GM12873 (cell line): ENCODE measurements around the gene ZNF646.

Experiments
- TF ChIP-seq, protein P1 (sequence below): IDR thresholded peaks from 2 replicates; pipeline ENCODE4 v1.5.1; 2012; ENCODE audit warnings: low read depth, mild to moderate bottlenecking, moderate library complexity, low read length, control low read depth; ENCODE audit not compliant: insufficient read depth; ENCODE audit errors: missing control alignments

Gene ZNF646

DNA sequence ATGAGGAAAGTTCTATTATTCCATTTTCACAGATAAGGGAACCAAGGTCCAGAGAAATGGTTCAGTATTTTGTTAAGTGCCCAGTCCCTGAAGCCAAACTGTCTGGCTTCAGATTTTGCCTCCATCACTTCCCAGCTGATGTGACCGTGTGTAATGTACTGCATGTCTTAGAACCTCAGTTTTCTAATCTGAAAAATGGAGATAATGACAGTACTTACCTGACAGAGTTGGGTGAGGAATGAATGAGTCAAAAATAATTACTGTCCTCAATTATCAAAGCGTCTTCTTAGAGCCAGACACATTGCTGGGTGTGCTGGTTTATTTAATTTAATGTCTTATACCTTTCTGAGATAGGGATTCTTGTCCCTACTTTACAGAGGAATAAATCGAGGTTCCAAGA is 6.9 kb upstream of the ZNF646 start:
- TF ChIP-seq, protein P1, sequence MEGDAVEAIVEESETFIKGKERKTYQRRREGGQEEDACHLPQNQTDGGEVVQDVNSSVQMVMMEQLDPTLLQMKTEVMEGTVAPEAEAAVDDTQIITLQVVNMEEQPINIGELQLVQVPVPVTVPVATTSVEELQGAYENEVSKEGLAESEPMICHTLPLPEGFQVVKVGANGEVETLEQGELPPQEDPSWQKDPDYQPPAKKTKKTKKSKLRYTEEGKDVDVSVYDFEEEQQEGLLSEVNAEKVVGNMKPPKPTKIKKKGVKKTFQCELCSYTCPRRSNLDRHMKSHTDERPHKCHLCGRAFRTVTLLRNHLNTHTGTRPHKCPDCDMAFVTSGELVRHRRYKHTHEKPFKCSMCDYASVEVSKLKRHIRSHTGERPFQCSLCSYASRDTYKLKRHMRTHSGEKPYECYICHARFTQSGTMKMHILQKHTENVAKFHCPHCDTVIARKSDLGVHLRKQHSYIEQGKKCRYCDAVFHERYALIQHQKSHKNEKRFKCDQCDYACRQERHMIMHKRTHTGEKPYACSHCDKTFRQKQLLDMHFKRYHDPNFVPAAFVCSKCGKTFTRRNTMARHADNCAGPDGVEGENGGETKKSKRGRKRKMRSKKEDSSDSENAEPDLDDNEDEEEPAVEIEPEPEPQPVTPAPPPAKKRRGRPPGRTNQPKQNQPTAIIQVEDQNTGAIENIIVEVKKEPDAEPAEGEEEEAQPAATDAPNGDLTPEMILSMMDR = no peak

DNA sequence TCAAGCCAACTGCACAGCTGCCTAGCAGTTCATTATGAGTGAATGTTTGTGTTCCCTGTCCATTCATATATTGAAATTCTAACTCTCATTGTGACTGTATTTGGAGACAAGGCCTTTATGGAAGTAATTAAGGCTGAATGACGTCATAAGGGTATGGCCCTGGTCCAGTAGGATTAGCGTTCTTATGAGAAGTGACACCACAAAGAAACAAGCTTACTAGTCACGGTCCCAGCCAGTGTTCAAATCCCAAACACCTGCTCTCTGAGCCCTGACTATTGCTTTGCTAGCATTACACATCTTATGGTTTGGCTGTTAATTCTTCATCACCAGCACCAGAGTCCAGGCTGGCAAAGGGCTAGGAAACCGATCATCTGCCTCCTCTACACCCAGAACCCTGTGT is 2.4 kb upstream of the ZNF646 start:
- TF ChIP-seq, protein P1 = no peak

DNA sequence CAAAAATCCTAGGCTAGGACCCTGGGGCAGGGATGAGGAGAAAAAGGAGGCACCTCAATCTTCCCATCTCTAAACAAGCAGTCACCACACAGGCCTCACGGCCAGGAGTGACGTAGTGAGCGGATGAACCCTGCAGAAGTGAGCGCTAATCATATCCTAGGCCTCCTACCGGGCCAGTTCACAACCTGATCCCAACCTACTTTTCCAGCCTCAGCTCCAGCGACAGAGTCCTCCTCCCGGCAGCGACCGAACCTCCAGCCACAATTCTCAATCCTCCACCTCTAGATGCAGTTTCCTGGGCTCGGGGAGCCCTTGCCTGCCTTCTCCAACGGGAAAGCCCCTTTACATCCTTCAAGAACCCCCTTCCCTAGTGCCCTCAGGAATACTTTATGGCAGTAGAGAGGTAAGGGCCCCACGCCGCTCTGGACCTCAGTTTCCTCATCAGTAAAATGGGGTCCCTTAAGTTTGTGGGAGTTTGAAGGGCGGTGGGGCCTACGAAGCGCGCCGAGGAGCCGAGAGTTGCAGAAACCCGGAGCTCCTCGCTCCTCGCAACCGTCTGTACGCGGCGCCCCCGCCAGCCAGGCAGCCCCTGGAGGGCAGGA is 1.6 kb upstream of the ZNF646 start:
- TF ChIP-seq, protein P1 = no peak

DNA sequence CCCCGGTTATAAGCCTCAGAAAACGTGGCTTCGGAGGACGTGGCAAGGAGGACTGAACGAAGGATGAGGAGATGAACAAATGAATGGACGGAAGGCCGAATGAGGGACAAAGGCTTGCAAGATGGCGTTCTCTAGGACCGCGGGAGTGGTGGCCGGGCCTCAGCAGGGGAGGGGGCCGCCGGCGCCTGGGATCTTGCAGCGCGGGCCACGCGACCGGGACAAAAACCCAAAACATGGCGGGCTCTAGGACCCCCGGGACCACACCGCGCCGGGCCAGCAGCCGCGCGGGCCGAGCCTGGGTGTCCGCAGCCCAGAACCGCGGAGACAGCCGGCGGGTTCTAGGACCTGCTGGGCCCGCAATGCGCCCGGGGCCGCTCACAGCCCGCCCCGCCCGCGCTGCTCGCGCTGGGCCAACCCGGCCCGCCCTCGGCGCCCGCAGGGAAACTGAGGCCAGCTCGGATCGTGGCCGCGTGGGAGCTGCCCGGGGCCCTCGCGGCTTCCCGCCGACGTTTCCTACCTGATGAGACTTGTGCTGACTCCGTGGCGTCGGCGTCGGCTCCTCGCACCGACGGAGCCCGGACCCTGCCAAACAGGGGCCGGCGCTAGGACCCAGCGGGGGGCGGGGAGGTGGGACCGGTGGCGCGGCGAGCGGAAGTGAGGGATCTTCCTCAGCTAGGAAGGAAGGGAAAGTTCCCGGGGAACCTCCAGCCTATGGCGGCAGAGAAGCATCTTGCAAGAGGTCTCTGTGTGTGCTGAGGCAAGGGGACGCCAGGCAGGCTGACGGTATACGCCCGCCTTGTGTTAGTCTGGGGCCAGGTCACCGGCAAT is 866 bp upstream of the ZNF646 start:
- TF ChIP-seq, protein P1 = no peak

DNA sequence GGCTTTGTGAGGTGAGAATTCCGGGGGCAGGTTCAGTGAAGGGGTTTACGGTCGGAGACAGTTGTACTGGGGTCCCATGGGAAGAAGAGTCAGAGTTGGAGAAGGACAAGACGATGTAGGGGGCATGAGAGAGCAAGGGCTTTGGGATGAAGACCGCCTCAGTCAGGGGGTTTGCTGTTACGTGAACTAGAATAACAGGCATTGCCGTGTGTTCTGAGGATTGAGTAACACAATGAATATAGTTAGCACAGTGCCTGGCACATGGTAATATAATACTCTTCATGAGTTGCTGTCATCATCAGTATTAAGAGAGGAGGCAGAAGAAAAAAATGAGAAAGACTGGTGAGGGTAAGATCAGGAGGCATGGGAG is 577 bp downstream of the ZNF646 start:
- TF ChIP-seq, protein P1 = no peak

DNA sequence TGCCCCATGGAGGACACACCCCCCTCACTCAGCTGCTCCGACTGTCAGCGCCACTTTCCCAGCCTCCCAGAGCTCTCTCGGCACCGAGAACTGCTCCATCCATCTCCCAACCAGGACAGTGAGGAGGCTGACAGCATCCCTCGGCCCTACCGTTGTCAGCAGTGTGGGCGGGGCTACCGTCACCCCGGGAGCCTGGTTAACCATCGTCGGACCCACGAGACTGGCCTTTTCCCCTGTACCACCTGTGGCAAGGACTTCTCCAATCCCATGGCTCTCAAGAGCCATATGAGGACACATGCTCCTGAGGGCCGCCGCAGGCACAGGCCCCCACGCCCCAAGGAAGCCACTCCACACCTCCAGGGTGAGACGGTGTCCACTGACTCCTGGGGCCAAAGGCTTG is 2.1 kb downstream of the ZNF646 start:
- TF ChIP-seq, protein P1 = no peak

DNA sequence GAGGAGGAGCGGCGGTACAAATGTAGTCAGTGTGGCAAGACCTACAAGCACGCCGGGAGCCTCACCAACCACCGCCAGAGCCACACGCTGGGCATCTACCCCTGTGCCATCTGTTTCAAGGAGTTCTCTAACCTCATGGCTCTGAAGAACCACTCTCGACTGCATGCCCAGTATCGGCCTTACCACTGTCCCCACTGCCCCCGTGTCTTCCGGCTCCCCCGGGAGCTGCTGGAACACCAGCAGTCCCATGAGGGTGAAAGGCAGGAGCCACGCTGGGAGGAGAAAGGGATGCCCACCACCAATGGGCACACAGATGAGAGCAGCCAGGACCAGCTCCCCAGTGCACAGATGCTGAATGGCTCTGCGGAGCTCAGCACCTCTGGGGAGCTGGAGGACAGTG is 2.8 kb downstream of the ZNF646 start:
- TF ChIP-seq, protein P1 = no peak
